H9 (cell line): Measurements from ENCODE around the gene MOB3A. TPM values are rescaled to one million over a fixed set of nuclear protein-coding genes. Genes with fewer than 3 reads are reported as not detected.

Experiments
- DNase-seq: peaks from one replicate; pipeline ENCODE4 v3.0.0-alpha.2; 2017
- H2AFZ ChIP-seq: one replicate; pipeline ENCODE4 v1.6.1; 2013; ENCODE audit warnings: mild to moderate bottlenecking, low read length, control low read depth, moderate library complexity
- H2AK5ac ChIP-seq: 2 replicates; pipeline ENCODE4 v1.6.1; 2013; ENCODE audit warnings: low read length, control low read depth, mixed read lengths; ENCODE audit not compliant: insufficient read length
- H2BK120ac ChIP-seq: one replicate; pipeline ENCODE4 v1.6.1; 2013; ENCODE audit warnings: low read depth, mild to moderate bottlenecking, low read length, control low read depth, inconsistent platforms; ENCODE audit not compliant: poor library complexity, severe bottlenecking
- H2BK12ac ChIP-seq: 2 replicates; pipeline ENCODE4 v1.6.1; 2013; ENCODE audit warnings: low read length, control low read depth, mixed read lengths, low read depth; ENCODE audit not compliant: insufficient read length
- H2BK15ac ChIP-seq: 2 replicates; pipeline ENCODE4 v1.6.1; 2013; ENCODE audit warnings: low read depth, low read length, control low read depth
- H2BK20ac ChIP-seq: one replicate; pipeline ENCODE4 v1.6.1; 2013; ENCODE audit warnings: low read depth, mild to moderate bottlenecking, low read length, control low read depth, inconsistent platforms; ENCODE audit not compliant: poor library complexity, severe bottlenecking
- H2BK5ac ChIP-seq: 2 replicates; pipeline ENCODE4 v1.6.1; 2013; ENCODE audit warnings: low read length, control low read depth, mixed read lengths; ENCODE audit not compliant: insufficient read length
- H3K14ac ChIP-seq: 2 replicates; pipeline ENCODE4 v1.6.1; 2013; ENCODE audit warnings: low read length, control low read depth; ENCODE audit not compliant: insufficient read depth
- H3K18ac ChIP-seq: 2 replicates; pipeline ENCODE4 v1.6.1; 2013; ENCODE audit warnings: low read depth, mild to moderate bottlenecking, mixed read lengths, low read length, control low read depth; ENCODE audit not compliant: insufficient read length
- H3K23ac ChIP-seq: 2 replicates; pipeline ENCODE4 v1.6.1; 2013; ENCODE audit warnings: low read length, control low read depth, mixed read lengths, low read depth; ENCODE audit not compliant: insufficient read length
- H3K23me2 ChIP-seq: 2 replicates; pipeline ENCODE4 v1.6.1; 2013; ENCODE audit warnings: low read depth, mild to moderate bottlenecking, mixed read lengths, low read length, control low read depth; ENCODE audit not compliant: insufficient read length, poor library complexity, severe bottlenecking
- H3K27ac ChIP-seq: 2 replicates; pipeline ENCODE4 v1.5.1; 2013; ENCODE audit warnings: low read length, control low read depth, mixed read lengths, low read depth; ENCODE audit not compliant: insufficient read length
- H3K27me3 ChIP-seq: 2 replicates; pipeline ENCODE4 v1.6.1; 2013; ENCODE audit warnings: low read length, control low read depth, inconsistent platforms; ENCODE audit not compliant: insufficient read depth
- H3K4ac ChIP-seq: 2 replicates; pipeline ENCODE4 v1.6.1; 2013; ENCODE audit warnings: low read depth, mild to moderate bottlenecking, control low read depth, inconsistent platforms, low read length, moderate library complexity
- H3K4me1 ChIP-seq: 2 replicates; pipeline ENCODE4 v1.6.1; 2013; ENCODE audit warnings: low read length, control low read depth, inconsistent platforms; ENCODE audit not compliant: insufficient read depth
- H3K4me2 ChIP-seq: 2 replicates; pipeline ENCODE4 v1.6.1; 2013; ENCODE audit warnings: low read length, control low read depth, mixed read lengths; ENCODE audit not compliant: insufficient read length, insufficient read depth
- H3K56ac ChIP-seq: 2 replicates; pipeline ENCODE4 v1.6.1; 2013; ENCODE audit warnings: low read depth, mild to moderate bottlenecking, mixed read lengths, low read length, control low read depth; ENCODE audit not compliant: insufficient read length
- H3K79me1 ChIP-seq: 2 replicates; pipeline ENCODE4 v1.6.1; 2013; ENCODE audit warnings: low read depth, mild to moderate bottlenecking, moderate library complexity, low read length, control low read depth, inconsistent platforms; ENCODE audit not compliant: insufficient read depth, poor library complexity, severe bottlenecking
- H3K79me2 ChIP-seq: 2 replicates; pipeline ENCODE4 v1.6.1; 2013; ENCODE audit warnings: low read length, control low read depth, inconsistent platforms; ENCODE audit not compliant: insufficient read depth
- H3K9ac ChIP-seq: 2 replicates; pipeline ENCODE4 v1.6.1; 2013; ENCODE audit warnings: low read length, control low read depth, mixed read lengths; ENCODE audit not compliant: insufficient read length; ENCODE audit errors: extremely low read depth
- H3K9me3 ChIP-seq: one replicate; pipeline ENCODE4 v1.6.1; 2013; ENCODE audit warnings: low read depth, low read length, inconsistent platforms; ENCODE audit not compliant: control insufficient read depth
- H3T11ph ChIP-seq: one replicate; pipeline ENCODE4 v1.6.1; 2013; ENCODE audit warnings: mild to moderate bottlenecking, low read length, control low read depth, inconsistent platforms
- H4K20me1 ChIP-seq: one replicate; pipeline ENCODE4 v1.6.1; 2013; ENCODE audit not compliant: control insufficient read depth, insufficient read length, insufficient read depth
- H4K5ac ChIP-seq: 2 replicates; pipeline ENCODE4 v1.6.1; 2013; ENCODE audit warnings: low read depth, mild to moderate bottlenecking, mixed read lengths, low read length, control low read depth; ENCODE audit not compliant: insufficient read length
- H4K8ac ChIP-seq: replicated peaks from 2 replicates; pipeline ENCODE4 v1.6.1; 2013; ENCODE audit warnings: low read length, control low read depth, mixed read lengths, low read depth; ENCODE audit not compliant: insufficient read length
- H4K91ac ChIP-seq: 2 replicates; pipeline ENCODE4 v1.6.1; 2013; ENCODE audit warnings: low read depth, mild to moderate bottlenecking, moderate library complexity, mixed read lengths, low read length, control low read depth; ENCODE audit not compliant: insufficient read length
- H3K27ac Mint-ChIP-seq, 3 experiments: 2 replicates in 2 of 3; 3 replicates in 1 of 3; pipeline ENCODE4 v1.8.0; 2020 to 2021; ENCODE audit warnings: mixed read lengths in 3 of 3, mild to moderate bottlenecking in 1 of 3, moderate library complexity in 1 of 3
- H3K27me3 Mint-ChIP-seq: 2 replicates; pipeline ENCODE4 v1.8.0; 2021; ENCODE audit warnings: low read depth, mild to moderate bottlenecking, moderate library complexity, mixed read lengths
- H3K36me3 Mint-ChIP-seq, 3 experiments: 2 replicates in 2 of 3; 3 replicates in 1 of 3; pipeline ENCODE4 v1.8.0; 2020 to 2021; ENCODE audit warnings: low read depth in 3 of 3, mixed read lengths in 3 of 3; ENCODE audit not compliant: insufficient read depth in 1 of 3
- H3K4me1 Mint-ChIP-seq, 2 experiments: 2 replicates each; pipeline ENCODE4 v1.8.0; 2020; ENCODE audit warnings: mixed read lengths in 2 of 2
- H3K4me3 Mint-ChIP-seq, 2 experiments: 2 replicates in 1 of 2; 3 replicates in 1 of 2; pipeline ENCODE4 v1.8.0; 2020 to 2021; ENCODE audit warnings: mild to moderate bottlenecking in 2 of 2, mixed read lengths in 2 of 2, moderate library complexity in 1 of 2
- H3K9me3 Mint-ChIP-seq, 2 experiments: 2 replicates in 1 of 2; 3 replicates in 1 of 2; pipeline ENCODE4 v1.8.0; 2020; ENCODE audit warnings: mild to moderate bottlenecking in 2 of 2, mixed read lengths in 2 of 2, moderate library complexity in 1 of 2
- CTCF ChIP-seq: fragments of 200-600 bp; sonication (generic); conservative IDR thresholded peaks from 3 replicates; pipeline ENCODE4 v1.8.0; 2021; ENCODE audit warnings: antibody characterized with exemption, mild to moderate bottlenecking
- WGBS: extraction: QIAGEN DNeasy Blood & Tissue Kit; methylation state at CpG from one replicate; pipeline ENCODE4 v1.1.7; 2013; ENCODE audit warnings: missing lambda C conversion rate, low lambda C conversion rate, mixed read lengths; ENCODE audit not compliant: insufficient read length; ENCODE audit errors: extremely low coverage; 5-methylcytosine and 5-hydroxymethylcytosine counted together
- total RNA-seq: library from RNA; stranded (reverse); gene quantifications from 2 replicates; pipeline ENCODE4 v1.2.1, GENCODE V29; 2021

Gene MOB3A
- total RNA-seq, 1 experiment from 2014 or later, result 11.5 TPM

- no peaks in the 10 kb centered on the region for H4K20me1 ChIP-seq
- Mint-ChIP-seq H3K4me1 (0 out of 4 replicates have a peak, but pooled peaks cover 0 to 2% of the 10 kb centered on the region in 2 experiments), H3K27me3 (no peaks in the 10 kb centered on the region), H3K27ac (peak overlapping the region in 2 of 3 experiments; percentile 49 to 55; a peak in 2 of 7 replicates), H3K36me3 (peaks cover 17 to 56% (median 39%) of the 10 kb centered on the region in 3 experiments), H3K9me3 (no peaks in the 10 kb centered on the region), H3K4me3 (no peak overlapping the region)
- no peak overlapping the region for H2AFZ ChIP-seq
- H2BK5ac ChIP-seq, result no peak overlapping the region
- H3K9me3 ChIP-seq, result no peaks in the 10 kb centered on the region
- H3K9ac ChIP-seq, result no peak overlapping the region
- H3K4me2 ChIP-seq, result no peak overlapping the region
- no peaks in the 10 kb centered on the region for H3K4me1 ChIP-seq
- H4K8ac ChIP-seq, result no peak overlapping the region
- H4K5ac ChIP-seq, result no peak overlapping the region
- no peak overlapping the region for H3K23ac ChIP-seq
- H3T11ph ChIP-seq, result no peak overlapping the region
- H3K23me2 ChIP-seq, result no peaks in the 10 kb centered on the region
- no peak overlapping the region for H3K18ac ChIP-seq
- no peak overlapping the region for H3K56ac ChIP-seq
- no peaks in the 10 kb centered on the region for H3K27me3 ChIP-seq
- peaks cover 25% of the 10 kb centered on the region; the same call in 1 of the 2 replicates for H3K79me2 ChIP-seq
- DNase-seq, result no peak
- H4K91ac ChIP-seq, result no peak overlapping the region
- no peak for TF ChIP-seq CTCF
- no peak overlapping the region; the same call in 1 of the 2 replicates for H3K14ac ChIP-seq
- no CpG with 5 or more reads among the region's 22 CpGs for WGBS
- no peak overlapping the region for H2BK120ac ChIP-seq
- H2AK5ac ChIP-seq, result no peak overlapping the region
- no peak overlapping the region for H2BK15ac ChIP-seq
- H3K79me1 ChIP-seq, result peaks cover 8% of the 10 kb centered on the region
- no peak overlapping the region for H2BK12ac ChIP-seq
- no peak overlapping the region for H3K27ac ChIP-seq
- H2BK20ac ChIP-seq, result no peak overlapping the region
- H3K4ac ChIP-seq, result no peak overlapping the region
Observed at GRCh38 chr19:2139385-2140137, 43.4 kb upstream of the MOB3A start.
